Measurements from ENCODE around the gene TACR1.
A peak's percentile ranks its signal among the peaks of the same experiment; 100 is the strongest.

TACR1 gene

GRCh38 chr2:75142081-75142480, 57.2 kb downstream of the TACR1 start:
- no peak for DNase-seq

- DNase-seq: no peak
Measured at GRCh38 chr2:75140288-75140687, 59.0 kb downstream of the TACR1 start.

GRCh38 chr2:75139171-75139570, 60.1 kb downstream of the TACR1 start:
- DNase-seq: no peak

- DNase-seq: no peak
Measured at GRCh38 chr2:75138528-75138927, 60.8 kb downstream of the TACR1 start.

GRCh38 chr2:75135776-75136400, 63.4 kb downstream of the TACR1 start:
- no peak for DNase-seq

- no peak for DNase-seq
Measured at GRCh38 chr2:75134860-75135259, 64.5 kb downstream of the TACR1 start.

- no peak for DNase-seq
Measured at GRCh38 chr2:75133621-75134570, 65.4 kb downstream of the TACR1 start.

GRCh38 chr2:75130171-75130570, 69.1 kb downstream of the TACR1 start:
- no peak for DNase-seq

- no peak for DNase-seq
Measured at GRCh38 chr2:75123876-75124275, 75.4 kb downstream of the TACR1 start.

- no peak for DNase-seq
Measured at GRCh38 chr2:75113231-75113869, 86.0 kb downstream of the TACR1 start.

GRCh38 chr2:75108937-75109482, 90.3 kb downstream of the TACR1 start:
- DNase-seq: no peak

- DNase-seq: no peak
Measured at GRCh38 chr2:75102011-75102410, 97.3 kb downstream of the TACR1 start.

GRCh38 chr2:75100801-75101151, 98.5 kb downstream of the TACR1 start:
- no peak for DNase-seq

GRCh38 chr2:75100011-75100800, 99.1 kb downstream of the TACR1 start:
- no peak for DNase-seq

- DNase-seq: no peak
Measured at GRCh38 chr2:75099521-75099922, 99.8 kb downstream of the TACR1 start.

GRCh38 chr2:75098856-75099255, 100.5 kb downstream of the TACR1 start:
- DNase-seq: peak; percentile 6

- DNase-seq: no peak
Measured at GRCh38 chr2:75097831-75098230, 101.5 kb downstream of the TACR1 start.

- DNase-seq: no peak
Measured at GRCh38 chr2:75094405-75094804, 104.9 kb downstream of the TACR1 start.

GRCh38 chr2:75090770-75091515, 108.4 kb downstream of the TACR1 start:
- no peak for DNase-seq

GRCh38 chr2:75089471-75089870, 109.8 kb downstream of the TACR1 start:
- DNase-seq: no peak

- DNase-seq: no peak
Measured at GRCh38 chr2:75088791-75089190, 110.5 kb downstream of the TACR1 start.

- no peak for DNase-seq
Measured at GRCh38 chr2:75087736-75088135, 111.6 kb downstream of the TACR1 start.

Data from RPMI8226 (cell line).